Central memory CD8-positive, alpha-beta T cell (primary cell): Measurements from ENCODE around the gene TMEM121.

Experiments used
- ATAC-seq: fragments of 150-1000 bp; cut with Tn5 transposase; replicated peaks from 2 replicates; pipeline ENCODE4 v1.10.0; 2022; ENCODE audit warnings: mild to moderate bottlenecking, moderate FRiP score, moderate number of reproducible peaks; ENCODE audit not compliant: poor library complexity, severe bottlenecking; ENCODE audit errors: extremely low read depth
- DNase-seq, 2 donors: peaks; one replicate each; pipeline ENCODE4 v3.0.0; 2021; ENCODE audit warnings: low spot score in 2 of 2
- H3K27ac Mint-ChIP-seq: one replicate; pipeline ENCODE4 v1.8.0; 2022; ENCODE audit warnings: low read depth, mild to moderate bottlenecking, moderate library complexity, mixed read lengths
- H3K27me3 Mint-ChIP-seq: one replicate; pipeline ENCODE4 v1.8.0; 2022; ENCODE audit warnings: mixed read lengths
- H3K36me3 Mint-ChIP-seq: one replicate; pipeline ENCODE4 v1.8.0; 2022; ENCODE audit warnings: mild to moderate bottlenecking, moderate library complexity, mixed read lengths; ENCODE audit not compliant: insufficient read depth
- H3K4me1 Mint-ChIP-seq: one replicate; pipeline ENCODE4 v1.8.0; 2022; ENCODE audit warnings: mixed read lengths
- H3K4me3 Mint-ChIP-seq: one replicate; pipeline ENCODE4 v1.8.0; 2022; ENCODE audit warnings: mild to moderate bottlenecking, moderate library complexity, mixed read lengths
- H3K9me3 Mint-ChIP-seq: one replicate; pipeline ENCODE4 v1.8.0; 2022; ENCODE audit warnings: mixed read lengths

The TMEM121 gene

GRCh38 chr14:105483300-105484068 is 42.9 kb upstream of the TMEM121 start:
- no peak overlapping the region for H3K4me3 Mint-ChIP-seq
- H3K4me1 Mint-ChIP-seq = peaks cover 51% of the 10 kb centered on the region
- ATAC-seq = no peak
- peak overlapping the region; percentile 95 for H3K27ac Mint-ChIP-seq
- no peak for DNase-seq
- H3K9me3 Mint-ChIP-seq = no peaks in the 10 kb centered on the region
- H3K27me3 Mint-ChIP-seq = no peaks in the 10 kb centered on the region
- H3K36me3 Mint-ChIP-seq = peaks cover 64% of the 10 kb centered on the region

- ATAC-seq = no peak
- Mint-ChIP-seq H3K4me1 (peaks cover 58% of the 10 kb centered on the region), H3K9me3 (no peaks in the 10 kb centered on the region), H3K36me3 (peaks cover 72% of the 10 kb centered on the region), H3K27ac (peak overlapping the region; percentile 95), H3K4me3 (peak overlapping the region; percentile 92), H3K27me3 (no peaks in the 10 kb centered on the region)
- DNase-seq = peak; percentile 43 to 69
These were observed 42.0 kb upstream of the TMEM121 start for GRCh38 chr14:105484069-105484996.

GRCh38 chr14:105484997-105485393 is 41.4 kb upstream of the TMEM121 start:
- no peaks in the 10 kb centered on the region for H3K27me3 Mint-ChIP-seq
- peak overlapping the region; percentile 95 for H3K27ac Mint-ChIP-seq
- H3K4me1 Mint-ChIP-seq = peaks cover 59% of the 10 kb centered on the region

GRCh38 chr14:105485739-105486162 is 40.6 kb upstream of the TMEM121 start:
- peaks cover 53% of the 10 kb centered on the region for H3K4me1 Mint-ChIP-seq
- ATAC-seq (no peak), DNase-seq (peak; percentile 36 to 50)
- H3K27me3 Mint-ChIP-seq = no peaks in the 10 kb centered on the region
- no peaks in the 10 kb centered on the region for H3K9me3 Mint-ChIP-seq
- peaks cover 74% of the 10 kb centered on the region for H3K36me3 Mint-ChIP-seq
- peak overlapping the region; percentile 92 for H3K4me3 Mint-ChIP-seq
- H3K27ac Mint-ChIP-seq = peak overlapping the region; percentile 95

More at GRCh38 chr14:105484997-105485393, 41.4 kb upstream of the TMEM121 start:
- no peak for DNase-seq
- Mint-ChIP-seq H3K4me3 (peak overlapping the region; percentile 92), H3K9me3 (no peaks in the 10 kb centered on the region), H3K36me3 (peaks cover 73% of the 10 kb centered on the region)
- no peak for ATAC-seq

- ATAC-seq = no peak
- peaks cover 47% of the 10 kb centered on the region for H3K4me1 Mint-ChIP-seq
- no peak for DNase-seq
- peak within 1 kb of the TSS; percentile 92 for H3K4me3 Mint-ChIP-seq
- H3K9me3 Mint-ChIP-seq = no peaks in the 10 kb centered on the region
- H3K27me3 Mint-ChIP-seq = no peaks in the 10 kb centered on the region
- peaks cover 72% of the 10 kb centered on the region for H3K36me3 Mint-ChIP-seq
- H3K27ac Mint-ChIP-seq = peak within 1 kb of the TSS; percentile 95
These were observed 40.0 kb upstream of the TMEM121 start, which contains the start of gene CRIP1 for GRCh38 chr14:105486163-105486973. Gene CRIP1, plus strand, starts transcription at chr14:105486886. Its CDS starts 374 bp downstream, at chr14:105487260.

- no peaks in the 10 kb centered on the region for H3K27me3 Mint-ChIP-seq
- peaks cover 69% of the 10 kb centered on the region for H3K36me3 Mint-ChIP-seq
- peak overlapping the region; percentile 92 for H3K4me3 Mint-ChIP-seq
- DNase-seq (peak; percentile 53 to 62), ATAC-seq (no peak)
- H3K9me3 Mint-ChIP-seq = no peaks in the 10 kb centered on the region
- H3K4me1 Mint-ChIP-seq = peaks cover 48% of the 10 kb centered on the region
- H3K27ac Mint-ChIP-seq = peak overlapping the region; percentile 95
These were observed 39.4 kb upstream of the TMEM121 start for GRCh38 chr14:105486974-105487448.

GRCh38 chr14:105487449-105487985 is 38.9 kb upstream of the TMEM121 start:
- Mint-ChIP-seq H3K27me3 (no peaks in the 10 kb centered on the region), H3K4me3 (peak overlapping the region; percentile 92), H3K36me3 (peaks cover 65% of the 10 kb centered on the region), H3K27ac (peak overlapping the region; percentile 95), H3K4me1 (peaks cover 44% of the 10 kb centered on the region), H3K9me3 (no peaks in the 10 kb centered on the region)
- ATAC-seq (peak; percentile 4), DNase-seq (peak; percentile 66 to 82)

- peak overlapping the region; percentile 92 for H3K4me3 Mint-ChIP-seq
- DNase-seq (peak; percentile 44 to 49), ATAC-seq (no peak)
- no peaks in the 10 kb centered on the region for H3K27me3 Mint-ChIP-seq
- H3K27ac Mint-ChIP-seq = peak overlapping the region; percentile 95
- H3K4me1 Mint-ChIP-seq = peaks cover 41% of the 10 kb centered on the region
- H3K9me3 Mint-ChIP-seq = no peaks in the 10 kb centered on the region
- peaks cover 65% of the 10 kb centered on the region for H3K36me3 Mint-ChIP-seq
These were observed 38.2 kb upstream of the TMEM121 start for GRCh38 chr14:105487986-105488777.

- H3K36me3 Mint-ChIP-seq = peaks cover 71% of the 10 kb centered on the region
- no peak for DNase-seq
- peak overlapping the region; percentile 95 for H3K27ac Mint-ChIP-seq
- ATAC-seq = no peak
- H3K9me3 Mint-ChIP-seq = no peaks in the 10 kb centered on the region
- H3K4me3 Mint-ChIP-seq = peak overlapping the region; percentile 92
- no peaks in the 10 kb centered on the region for H3K27me3 Mint-ChIP-seq
- H3K4me1 Mint-ChIP-seq = peaks cover 41% of the 10 kb centered on the region
These were observed 37.4 kb upstream of the TMEM121 start for GRCh38 chr14:105488781-105489541.

GRCh38 chr14:105489542-105490266 is 36.7 kb upstream of the TMEM121 start:
- DNase-seq (peak; percentile 86 to 89), ATAC-seq (peak; percentile 10)
- H3K4me1 Mint-ChIP-seq = peaks cover 33% of the 10 kb centered on the region
- peak overlapping the region; percentile 92 for H3K4me3 Mint-ChIP-seq
- H3K27me3 Mint-ChIP-seq = no peaks in the 10 kb centered on the region
- H3K27ac Mint-ChIP-seq = peak overlapping the region; percentile 95
- H3K36me3 Mint-ChIP-seq = peaks cover 68% of the 10 kb centered on the region
- no peaks in the 10 kb centered on the region for H3K9me3 Mint-ChIP-seq
